GM18505 (cell line): ENCODE results near the gene ECE1.

Experiments used
- ATAC-seq: cut with Tn5 transposase; IDR thresholded peaks from one replicate; pipeline ENCODE4 v1.9.1; 2021; ENCODE audit not compliant: unreplicated experiment
- POLR2A ChIP-seq: IDR thresholded peaks from 4 replicates; pipeline ENCODE4 v1.6.1; 2011; ENCODE audit warnings: borderline replicate concordance; ENCODE audit not compliant: insufficient read depth, insufficient read length; ENCODE audit errors: extremely low read depth

ECE1 gene

DNA sequence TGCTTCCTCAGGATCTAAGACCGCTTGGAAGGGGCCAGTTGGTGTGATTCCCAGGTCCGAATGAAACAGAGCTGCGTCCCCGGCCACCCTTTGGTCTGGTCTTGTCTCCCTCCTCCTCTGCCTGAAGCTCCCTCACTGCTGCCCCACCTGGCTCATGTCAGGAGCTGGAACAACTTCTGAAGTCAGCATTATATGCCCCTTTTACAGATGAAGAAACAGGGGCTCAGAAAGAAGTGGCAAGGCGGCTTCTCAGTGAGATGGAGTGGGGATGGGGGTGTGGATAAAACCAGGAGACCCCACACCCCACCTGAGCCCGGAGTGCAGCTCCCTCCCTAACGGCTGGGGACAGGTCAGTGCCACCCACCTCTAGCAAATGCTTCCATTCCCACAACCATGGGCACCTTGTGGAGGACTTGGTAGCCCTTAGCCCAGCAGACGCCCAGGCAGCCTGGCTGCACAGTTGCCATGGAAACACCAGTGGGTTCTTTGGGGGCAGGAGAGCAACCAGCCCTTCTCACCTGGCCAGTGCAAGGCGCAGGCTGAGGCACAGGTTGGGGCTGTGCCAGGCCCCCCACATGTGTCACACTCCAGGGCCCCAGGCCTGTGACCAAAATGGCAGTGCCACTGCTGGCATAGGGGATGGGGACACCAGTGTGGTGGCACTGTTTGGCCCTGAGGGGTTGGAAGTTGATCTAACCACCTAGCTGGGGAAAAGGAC lies 31.9 kb upstream of the ECE1 start:
- no peak for ATAC-seq
- TF ChIP-seq POLR2A, result no peak

DNA sequence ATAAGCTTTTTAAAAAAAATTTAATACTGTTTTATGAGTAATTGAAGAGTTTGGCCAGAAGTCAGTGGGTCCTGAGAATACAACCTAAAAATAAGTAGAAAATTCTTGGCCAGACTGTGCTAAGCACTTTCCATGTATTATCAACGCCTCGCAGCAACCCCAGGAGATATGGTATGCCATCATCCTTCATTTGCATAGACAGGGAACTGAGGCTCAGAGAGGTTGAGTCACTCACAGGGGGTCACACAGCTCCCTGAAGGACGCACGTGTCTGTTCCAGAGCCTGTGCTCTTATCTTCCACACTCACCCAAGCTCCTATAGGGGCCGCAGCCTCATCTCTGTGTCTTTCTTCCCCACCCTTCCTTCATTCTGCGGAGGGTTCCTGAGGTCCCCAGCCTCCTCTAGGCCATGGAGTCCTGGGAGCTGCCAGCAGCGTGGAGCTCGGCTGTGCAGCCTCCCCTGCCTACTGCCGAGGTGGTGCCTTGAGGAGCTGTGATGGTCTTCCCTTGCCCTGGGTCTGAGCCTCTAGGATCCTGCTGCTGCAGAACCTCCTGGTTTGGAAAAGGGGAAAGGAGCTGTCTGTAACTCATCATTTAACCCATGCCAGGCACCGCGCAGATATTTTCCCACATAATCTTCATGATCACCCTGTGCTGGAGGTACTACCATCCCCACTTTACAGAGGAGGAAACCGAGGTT lies 30.3 kb upstream of the ECE1 start:
- ATAC-seq, result no peak
- TF ChIP-seq POLR2A, result no peak

DNA sequence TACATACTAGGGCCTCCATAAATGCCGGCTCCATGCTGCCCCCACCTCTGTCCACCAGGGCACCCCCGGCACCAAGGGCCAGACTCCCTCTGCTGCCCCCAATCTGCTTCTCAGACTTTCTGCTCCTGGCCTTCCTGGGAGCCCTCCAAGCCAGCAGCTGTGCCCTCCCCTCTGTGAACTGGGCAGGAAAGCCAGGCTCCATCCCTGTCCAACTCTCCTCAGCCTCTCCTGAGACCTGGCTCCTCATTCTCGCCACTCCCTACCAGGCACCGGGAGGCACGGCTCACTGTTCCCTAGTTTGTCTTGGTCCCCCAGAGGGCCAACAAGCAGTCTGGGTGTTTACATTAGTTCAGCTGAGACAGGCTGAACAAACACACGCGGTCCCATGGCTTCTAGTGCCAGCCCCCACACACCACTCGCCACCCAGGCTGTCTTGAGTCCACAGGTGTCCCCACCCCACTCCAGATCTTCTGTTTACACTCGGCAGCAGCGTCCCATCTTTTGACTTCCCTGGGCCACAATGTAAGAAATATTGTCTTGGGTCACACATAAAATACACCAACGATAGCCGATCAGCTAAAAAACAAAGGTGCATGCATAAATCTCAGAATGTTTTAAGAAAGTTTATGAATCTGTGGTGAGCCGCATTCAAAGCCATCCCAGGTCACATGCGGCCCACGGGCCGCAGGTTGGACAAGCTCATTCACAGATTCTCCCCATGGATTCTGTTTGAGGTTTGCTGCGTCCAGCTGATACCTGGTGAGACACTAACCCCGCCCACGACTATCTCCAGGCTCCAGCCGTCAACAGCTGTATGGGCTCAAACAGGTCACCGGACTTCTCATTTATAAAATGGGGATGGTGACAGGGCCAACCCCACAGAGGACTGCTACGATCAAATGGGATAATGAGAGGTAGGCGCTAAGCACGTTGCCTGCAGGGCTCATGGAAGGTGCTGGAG lies 29.5 kb upstream of the ECE1 start:
- ATAC-seq, result no peak
- no peak for TF ChIP-seq POLR2A

DNA sequence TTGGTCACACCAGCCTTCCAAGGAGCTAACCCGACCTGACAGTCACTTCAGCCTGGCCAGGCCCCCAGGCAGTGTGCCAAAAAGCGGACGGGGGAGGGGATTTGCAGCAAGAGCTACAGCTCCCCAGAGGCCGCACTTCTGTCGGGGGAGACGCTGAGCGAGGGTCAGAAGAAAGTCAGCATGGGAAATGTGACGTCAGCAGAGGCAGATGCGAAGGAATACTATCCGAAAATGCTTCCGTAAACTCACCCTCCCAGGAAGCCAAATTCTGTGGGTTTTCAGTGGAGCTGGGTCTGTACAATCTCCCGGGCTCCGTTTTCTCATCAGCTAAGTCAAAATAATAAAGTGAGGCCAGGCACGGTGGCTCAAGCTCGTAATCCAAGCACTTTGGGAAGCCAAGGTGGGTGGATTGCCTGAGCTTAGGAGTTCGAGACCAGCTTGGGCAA lies 28.5 kb upstream of the ECE1 start:
- ATAC-seq, result no peak
- TF ChIP-seq POLR2A, result no peak

DNA sequence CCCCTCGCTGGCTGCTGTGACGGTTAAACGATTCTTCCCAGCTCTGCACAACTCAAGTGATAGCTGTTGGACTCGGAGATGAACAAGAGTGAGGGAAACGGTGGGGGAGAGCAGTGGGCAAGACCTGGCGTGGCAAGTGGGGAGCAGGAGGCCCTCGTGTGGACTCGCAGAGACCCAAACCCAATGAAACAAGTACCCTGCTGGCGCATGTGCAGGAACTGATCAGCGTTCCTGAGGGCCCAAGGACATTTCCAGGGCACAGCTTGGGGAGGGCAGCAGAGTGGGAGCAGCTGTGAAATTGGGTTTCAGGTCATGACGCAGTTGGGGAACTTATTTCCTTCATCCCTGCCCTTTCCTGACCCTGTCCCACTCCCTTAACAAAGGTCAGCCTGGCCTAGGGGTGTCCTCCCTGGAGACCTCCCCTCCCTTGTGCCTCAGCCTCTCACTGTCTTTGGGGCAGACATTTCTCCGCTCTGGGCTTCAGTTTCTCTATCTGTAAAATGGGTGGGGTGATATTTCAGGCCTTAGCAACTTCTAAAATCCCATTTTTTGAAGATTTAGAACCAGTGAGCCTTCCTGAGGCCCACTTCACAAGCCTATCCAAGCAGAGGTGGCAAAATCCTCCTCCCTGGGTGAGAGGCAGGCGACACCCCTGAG lies 27.9 kb upstream of the ECE1 start:
- ATAC-seq, result no peak
- no peak for TF ChIP-seq POLR2A

DNA sequence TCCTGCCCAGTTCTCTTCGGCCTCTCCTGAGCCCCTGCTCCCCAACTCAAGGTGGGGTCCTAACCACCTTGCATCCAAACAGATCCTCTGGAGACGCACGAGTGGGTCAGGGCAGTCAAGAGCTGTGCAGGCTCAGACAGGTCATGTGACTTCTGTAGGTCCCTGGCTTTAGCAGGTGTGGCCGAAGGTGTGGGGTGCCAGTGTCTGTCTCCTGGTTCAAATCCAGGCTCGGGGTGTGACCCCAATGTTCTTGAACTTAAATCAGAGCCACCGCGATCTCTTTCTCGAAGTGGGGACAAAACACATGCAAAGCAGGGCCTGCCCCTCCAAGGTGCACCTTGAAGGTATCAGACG lies 27.4 kb upstream of the ECE1 start:
- ATAC-seq, result no peak

DNA sequence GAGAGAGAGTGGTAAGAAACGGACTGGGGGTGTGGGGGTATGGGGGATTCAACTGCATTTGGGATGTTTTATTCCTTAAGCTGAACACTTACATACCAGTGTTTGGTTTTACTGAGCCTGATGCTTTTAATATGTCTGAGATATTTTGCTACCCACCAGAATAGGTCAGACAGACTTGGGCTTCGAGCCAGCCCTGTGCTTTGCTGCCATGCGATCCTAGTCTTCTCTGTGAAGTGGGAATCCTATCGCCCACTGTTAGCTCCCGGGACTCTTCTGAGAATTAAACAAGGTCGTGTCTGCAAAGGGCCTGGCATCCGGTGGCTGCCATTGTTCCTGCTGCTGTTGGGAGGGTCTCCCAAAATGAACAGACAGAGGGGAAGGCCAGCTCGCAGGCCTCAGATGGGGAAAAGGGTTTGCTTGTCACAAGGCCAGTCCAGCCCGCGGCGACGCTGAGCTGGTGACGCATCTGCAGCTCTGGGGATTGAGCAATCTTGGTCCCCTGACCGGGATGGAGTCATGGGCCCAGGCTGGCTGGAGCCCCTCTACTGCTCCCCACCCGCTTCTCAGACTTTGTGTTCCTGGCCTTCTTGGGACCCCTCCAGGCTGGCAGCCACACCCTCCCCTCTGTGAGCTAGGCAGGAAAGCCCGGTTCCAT lies 26.9 kb upstream of the ECE1 start:
- TF ChIP-seq POLR2A, result no peak
- no peak for ATAC-seq

More for the DNA sequence above, 27.4 kb upstream of the ECE1 start:
- no peak for TF ChIP-seq POLR2A

DNA sequence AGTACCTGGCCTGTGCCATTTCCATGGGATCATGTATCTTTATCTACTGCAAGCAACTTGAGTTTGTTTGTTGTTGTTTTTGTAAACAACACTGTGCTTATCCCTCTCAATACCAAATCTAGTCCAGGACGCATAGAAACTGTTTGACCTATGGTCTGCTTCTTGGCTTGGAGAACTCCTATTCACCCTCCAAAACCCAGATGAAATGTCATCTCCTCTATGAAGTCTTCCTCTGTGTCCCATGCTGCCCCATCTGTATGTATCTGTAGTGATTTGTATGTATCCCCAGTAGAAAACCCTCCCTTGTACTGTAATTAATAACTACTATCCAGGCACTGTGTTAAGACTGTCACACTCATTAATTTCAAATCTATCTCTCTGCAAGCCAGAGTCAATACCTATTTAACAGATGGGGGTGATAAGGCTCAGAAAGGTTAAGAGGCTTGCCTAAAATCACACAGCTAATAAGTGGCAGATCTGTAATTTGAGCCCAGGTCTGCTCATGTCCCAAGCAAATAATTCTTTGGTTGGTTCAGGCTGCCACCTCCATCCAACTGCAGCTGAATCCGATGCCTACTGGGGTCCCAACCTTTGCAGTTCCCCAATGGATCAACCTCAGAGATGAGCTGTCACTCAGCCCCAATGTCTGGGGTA lies 24.6 kb upstream of the ECE1 start:
- ATAC-seq, result no peak
- TF ChIP-seq POLR2A, result no peak

DNA sequence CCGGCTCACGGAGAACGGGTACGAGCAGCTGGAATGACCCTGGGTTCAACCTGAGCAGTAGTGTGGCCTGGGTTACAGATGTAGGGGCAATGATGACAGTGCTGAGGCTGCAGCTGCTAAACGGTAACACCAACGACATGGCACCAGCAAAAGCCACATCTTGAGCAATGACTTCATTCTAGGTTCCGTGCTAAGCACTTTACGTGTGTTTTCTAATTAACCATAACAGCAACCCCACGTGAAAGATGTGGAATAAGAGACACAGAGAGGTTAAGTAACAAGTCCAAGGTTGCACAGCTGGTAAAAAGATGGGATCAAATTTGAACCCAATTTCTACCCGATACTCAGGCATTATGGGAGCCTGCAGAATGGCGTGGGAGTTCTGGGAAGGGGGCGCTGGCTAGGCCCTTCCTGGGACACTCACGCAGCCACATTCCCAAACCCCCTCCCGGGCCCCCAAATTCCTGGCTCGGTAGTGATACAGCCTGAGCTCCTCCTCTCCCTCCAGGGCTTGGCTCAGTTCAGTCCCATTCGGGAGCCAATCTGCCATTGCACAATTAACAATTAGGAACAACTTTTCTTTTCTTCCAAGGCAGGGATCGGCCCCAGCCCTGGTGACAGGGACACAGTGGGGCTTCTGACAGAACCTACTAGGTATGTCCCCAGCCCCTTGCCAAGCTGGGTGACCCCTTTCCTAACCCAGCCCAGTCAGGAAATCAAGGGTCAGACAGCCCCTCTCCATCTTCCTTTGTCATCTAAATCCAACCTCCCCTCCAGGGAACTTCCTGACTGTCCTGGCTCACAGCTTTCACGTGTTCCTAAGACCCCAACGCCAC lies 23.8 kb upstream of the ECE1 start:
- no peak for ATAC-seq
- no peak for TF ChIP-seq POLR2A

DNA sequence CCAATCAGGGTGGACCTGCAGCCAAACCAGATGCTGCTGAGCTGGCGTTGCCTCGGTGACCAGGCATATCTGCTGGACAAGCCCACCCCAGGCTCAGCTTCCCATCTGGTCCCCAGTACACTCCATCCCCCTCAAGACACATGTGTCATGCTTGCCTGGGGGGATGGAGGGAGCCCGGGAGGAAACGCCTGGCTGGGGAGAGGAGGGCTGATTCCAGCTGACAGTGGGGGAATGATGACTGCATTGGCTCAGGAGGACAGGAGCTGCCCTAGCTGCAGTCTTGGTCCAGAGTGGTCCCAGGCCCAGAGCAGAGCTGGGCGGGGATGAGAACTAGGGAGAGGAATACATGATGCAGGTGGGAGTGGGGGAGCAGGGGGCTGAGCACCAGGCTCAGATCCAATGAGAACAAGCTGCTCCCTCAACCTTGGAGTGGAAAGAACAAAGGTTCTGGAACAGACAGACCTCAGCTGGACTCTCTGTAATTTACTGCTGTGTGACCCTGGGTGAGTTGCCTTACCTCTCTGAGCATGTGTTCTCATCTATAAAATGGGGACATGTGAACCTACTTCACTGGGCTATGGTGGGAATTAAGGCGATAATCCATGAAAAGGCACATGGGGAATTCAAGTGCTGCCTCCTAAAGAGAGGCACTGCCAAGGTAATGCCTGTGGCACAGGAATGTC lies 23.1 kb upstream of the ECE1 start:
- ATAC-seq, result no peak
- no peak for TF ChIP-seq POLR2A
